H1 (cell line): ENCODE measurements around the gene COA4. TPM values are rescaled to one million over a fixed set of nuclear protein-coding genes. Genes with fewer than 3 reads are reported as not detected.

ENCODE experiments used
- CREB1 ChIP-seq: IDR thresholded peaks from 2 replicates; pipeline ENCODE4 v1.6.1; 2012; ENCODE audit warnings: inconsistent platforms
- CTBP2 ChIP-seq: IDR thresholded peaks from 2 replicates; pipeline ENCODE4 v1.7.0; 2011; ENCODE audit warnings: borderline replicate concordance, mild to moderate bottlenecking, moderate library complexity, mixed read lengths, low read length; ENCODE audit not compliant: insufficient read depth, insufficient read length
- NANOG ChIP-seq: IDR thresholded peaks from 2 replicates; pipeline ENCODE4 v1.6.1; 2011; ENCODE audit warnings: low read length, low read depth, mild to moderate bottlenecking, inconsistent platforms; ENCODE audit not compliant: insufficient read depth, poor library complexity, severe bottlenecking
- polyA plus RNA-seq, 7 experiments: library from polyadenylated mRNA; depleted of rRNA in 3 of 7; stranded (reverse) in 5 of 7; unstranded in 2 of 7; fragments of >200 nt in 5 of 7; fragments of 200-250 nt in 2 of 7; gene quantifications; 1 replicate in 5 of 7; 2 replicates in 1 of 7; 4 replicates in 1 of 7; pipeline versions ENCODE4 v1.2.1 to v1.2.3, GENCODE V29; 2011 to 2013; ENCODE audit warnings: missing spikeins in 2 of 7, mixed read lengths in 2 of 7
- total RNA-seq: library from RNA; stranded (reverse); fragmentation: NEBNext Ultra II Directional; extraction: Animal tissue kit (Norgen Biotek cat#: 25700); gene quantifications from 2 replicates; pipeline ENCODE4 v1.2.1, GENCODE V29; 2021
- TF ChIP-seq, protein P1 (sequence below): IDR thresholded peaks from 2 replicates; pipeline ENCODE4 v1.6.1; 2012; ENCODE audit warnings: low read length, inconsistent platforms

Gene COA4
- total and polyA plus RNA-seq, 2 of the 8 experiments (the other 6 are each of a cell fraction or from before 2014, with no cell fraction given), result 177 to 380 TPM

DNA sequence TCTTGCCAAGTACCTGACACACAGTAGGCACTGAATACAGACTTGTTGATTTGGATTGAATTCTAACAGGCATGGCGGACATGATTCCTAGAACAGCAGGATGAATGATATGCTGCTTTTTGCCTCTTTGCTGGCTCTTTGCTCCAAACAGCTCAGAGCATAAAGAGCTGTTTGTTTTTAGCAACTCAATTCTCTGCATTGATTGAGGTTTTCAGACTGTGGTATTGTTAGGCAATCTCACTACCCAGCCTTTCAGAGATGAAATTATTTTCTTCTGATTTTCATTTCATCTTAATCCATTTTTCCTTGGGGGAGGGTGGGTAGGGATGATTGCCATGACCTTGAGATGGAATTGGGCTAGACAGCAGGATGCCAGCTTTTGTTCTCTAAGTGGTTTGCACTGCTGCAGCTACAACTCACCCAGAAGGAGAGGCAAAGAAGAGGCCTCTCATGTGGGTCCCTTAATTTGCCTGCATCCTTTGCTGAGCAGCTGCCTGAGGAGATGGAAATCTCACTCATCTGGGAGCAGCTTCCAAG lies 20.5 kb downstream of the COA4 start (continued):
- TF ChIP-seq, protein P1, sequence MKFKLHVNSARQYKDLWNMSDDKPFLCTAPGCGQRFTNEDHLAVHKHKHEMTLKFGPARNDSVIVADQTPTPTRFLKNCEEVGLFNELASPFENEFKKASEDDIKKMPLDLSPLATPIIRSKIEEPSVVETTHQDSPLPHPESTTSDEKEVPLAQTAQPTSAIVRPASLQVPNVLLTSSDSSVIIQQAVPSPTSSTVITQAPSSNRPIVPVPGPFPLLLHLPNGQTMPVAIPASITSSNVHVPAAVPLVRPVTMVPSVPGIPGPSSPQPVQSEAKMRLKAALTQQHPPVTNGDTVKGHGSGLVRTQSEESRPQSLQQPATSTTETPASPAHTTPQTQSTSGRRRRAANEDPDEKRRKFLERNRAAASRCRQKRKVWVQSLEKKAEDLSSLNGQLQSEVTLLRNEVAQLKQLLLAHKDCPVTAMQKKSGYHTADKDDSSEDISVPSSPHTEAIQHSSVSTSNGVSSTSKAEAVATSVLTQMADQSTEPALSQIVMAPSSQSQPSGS, result no peak
- TF ChIP-seq CTBP2, result no peak
- TF ChIP-seq CREB1, result no peak
- no peak for TF ChIP-seq NANOG
